Right lobe of liver (tissue), 6 donors: ENCODE results near the gene PACRG. TPM values are rescaled to one million over a fixed set of nuclear protein-coding genes. Genes with fewer than 3 reads are reported as not detected.

Experiments
- ATAC-seq, 4 donors: fragments of 200-7000 bp; cut with Tn5 transposase; one replicate each; pipeline ENCODE4 v1.9.1; 2020; ENCODE audit warnings: mild to moderate bottlenecking in 4 of 4, moderate library complexity in 4 of 4
- DNase-seq, 3 donors: peaks; one replicate each; pipeline ENCODE4 v3.0.0-alpha.2; 2020
- H3K27ac ChIP-seq, 3 donors: fragments of 200-600 bp; one replicate each; pipeline ENCODE4 v1.8.0; 2022
- H3K27me3 ChIP-seq, 2 donors: fragments of 200-600 bp; one replicate each; pipeline ENCODE4 v1.8.0; 2022
- H3K36me3 ChIP-seq, 4 donors: fragments of 200-600 bp; sonication (generic) in 1 of 4; one replicate each; pipeline versions ENCODE4 v1.5.1 to v1.8.0; 2017 to 2022; ENCODE audit warnings: control low read depth in 1 of 4
- H3K4me1 ChIP-seq, 4 donors: fragments of 200-600 bp; sonication (generic) in 1 of 4; one replicate each; pipeline versions ENCODE4 v1.5.1 to v1.8.0; 2017 to 2022; ENCODE audit warnings: control low read depth in 1 of 4
- H3K4me3 ChIP-seq, 3 donors: fragments of 200-600 bp; one replicate each; pipeline ENCODE4 v1.8.0; 2022
- H3K9me3 ChIP-seq, 4 donors: fragments of 200-600 bp; sonication (generic) in 1 of 4; one replicate each; pipeline versions ENCODE4 v1.5.1 to v1.8.0; 2017 to 2022; ENCODE audit warnings: control low read depth in 1 of 4
- CTCF ChIP-seq, 4 donors: fragments of 200-600 bp in 3 of 4; fragments of 450-650 bp in 1 of 4; IDR thresholded peaks; one replicate each; pipeline versions ENCODE4 v1.5.1 to v1.8.0; 2016 to 2022; ENCODE audit warnings: antibody characterized with exemption in 4 of 4, mild to moderate bottlenecking in 2 of 4
- POLR2A ChIP-seq: fragments of 450-650 bp; IDR thresholded peaks from one replicate; pipeline ENCODE4 v1.6.1; 2017; ENCODE audit warnings: antibody characterized with exemption, mild to moderate bottlenecking
- WGBS: methylation state at CpG from one replicate; pipeline ENCODE4 v1.1.6; 2018; ENCODE audit warnings: low coverage, low lambda C conversion rate; ENCODE audit not compliant: insufficient coverage; ENCODE audit errors: missing lambda C conversion rate; 5-methylcytosine and 5-hydroxymethylcytosine counted together
- intact Hi-C, 2 donors: fragments of 100-400 bp; cut with DNase I; formaldehyde crosslinking; loops; one replicate each; pipeline versions ENCODE4 v1.11.2 to v1.14.1; 2022
- total RNA-seq, 6 experiments: library from RNA; depleted of rRNA in 2 of 6; stranded (reverse); fragments of >200 nt in 2 of 6; fragmentation: NEBNext Ultra II Directional in 3 of 6; extraction: Animal tissue kit (Norgen Biotek cat#: 25700) in 3 of 6; gene quantifications; one replicate each; pipeline versions ENCODE4 v1.1.0 to v1.2.4, GENCODE V29; 2016 to 2023
- donor health status: DM: no; HTN: yes; CAD: no.
- donor health status: DM: no; HTN: no; CAD: no.
- donor health status: DM: no; HTN: no; CAD: no.
- donor health status: DM: no; HTN: yes; CAD: no.
- donor health status: DM: no; HTN: yes; CAD: no.

Gene PACRG
- total RNA-seq, 6 experiments from 2014 or later, result 0.25 to 5.3 (median 2.7) TPM

- no peak for ATAC-seq
Measured at GRCh38 chr6:162772466-162772865, 44.7 kb downstream of the PACRG start.

GRCh38 chr6:162773996-162774395 lies 46.2 kb downstream of the PACRG start:
- whole genome bisulfite sequencing, result 77% methylated on average over 3 of the region's 3 CpGs
- intact Hi-C loops, result no loop called here
- H3K27ac ChIP-seq, result no peak overlapping the region
- H3K4me3 ChIP-seq, result no peak overlapping the region
- H3K9me3 ChIP-seq, result no peaks in the 10 kb centered on the region
- H3K36me3 ChIP-seq, result no peaks in the 10 kb centered on the region
- no peak for ATAC-seq
- DNase-seq, result no peak
- H3K4me1 ChIP-seq, result no peaks in the 10 kb centered on the region
- H3K27me3 ChIP-seq, result no peaks in the 10 kb centered on the region
- TF ChIP-seq CTCF (IDR thresholded peaks at IDR 0.05) (no peak), POLR2A (no peak)

More at GRCh38 chr6:162772466-162772865, 44.7 kb downstream of the PACRG start:
- intact Hi-C loops, result no loop called here
- H3K36me3 ChIP-seq, result no peaks in the 10 kb centered on the region
- H3K27ac ChIP-seq, result no peak overlapping the region
- H3K27me3 ChIP-seq, result no peaks in the 10 kb centered on the region
- H3K4me3 ChIP-seq, result no peak overlapping the region
- H3K9me3 ChIP-seq, result no peaks in the 10 kb centered on the region
- DNase-seq, result no peak
- H3K4me1 ChIP-seq, result no peaks in the 10 kb centered on the region
- TF ChIP-seq CTCF (IDR thresholded peaks at IDR 0.05), result no peak
- no peak for TF ChIP-seq POLR2A

- no peak for TF ChIP-seq POLR2A
- TF ChIP-seq CTCF (IDR thresholded peaks at IDR 0.05), result no peak
- Histone ChIP-seq H3K9me3 (no peaks in the 10 kb centered on the region), H3K27me3 (no peaks in the 10 kb centered on the region), H3K36me3 (no peaks in the 10 kb centered on the region), H3K4me1 (no peaks in the 10 kb centered on the region), H3K4me3 (no peak overlapping the region), H3K27ac (no peak overlapping the region)
- no peak for DNase-seq
- WGBS, result 98% methylated on average over 5 of the region's 7 CpGs
- no peak for ATAC-seq
- intact Hi-C loops, result no loop called here
Measured at GRCh38 chr6:162777091-162777490, 49.3 kb downstream of the PACRG start.

GRCh38 chr6:162778603-162779002 lies 50.8 kb downstream of the PACRG start:
- Histone ChIP-seq H3K9me3 (no peaks in the 10 kb centered on the region), H3K4me1 (no peaks in the 10 kb centered on the region), H3K27ac (no peak overlapping the region), H3K36me3 (no peaks in the 10 kb centered on the region), H3K27me3 (no peaks in the 10 kb centered on the region), H3K4me3 (no peak overlapping the region)
- intact Hi-C loops, result no loop called here
- ATAC-seq (no peak), DNase-seq (no peak)
- TF ChIP-seq POLR2A (no peak), CTCF (IDR thresholded peaks at IDR 0.05) (no peak)
- WGBS, result 93% methylated on average over 3 of the region's 8 CpGs

- Histone ChIP-seq H3K27me3 (no peaks in the 10 kb centered on the region), H3K27ac (no peak overlapping the region), H3K9me3 (no peaks in the 10 kb centered on the region), H3K4me3 (no peak overlapping the region), H3K4me1 (no peaks in the 10 kb centered on the region), H3K36me3 (no peaks in the 10 kb centered on the region)
- no peak for DNase-seq
- WGBS, result 86% methylated on average over 3 of the region's 8 CpGs
- intact Hi-C loops, result no loop called here
- TF ChIP-seq POLR2A (no peak), CTCF (IDR thresholded peaks at IDR 0.05) (no peak)
- ATAC-seq, result peak in 1 of 4 donors; percentile 29
Measured at GRCh38 chr6:162785632-162786242, 58.0 kb downstream of the PACRG start.
